Measurements from ENCODE around the gene LRP1B. TPM values are rescaled to one million over a fixed set of nuclear protein-coding genes. Genes with fewer than 3 reads are reported as not detected.

LRP1B gene
- total RNA-seq, 1 experiment from 2014 or later, result 0.17 TPM

DNA sequence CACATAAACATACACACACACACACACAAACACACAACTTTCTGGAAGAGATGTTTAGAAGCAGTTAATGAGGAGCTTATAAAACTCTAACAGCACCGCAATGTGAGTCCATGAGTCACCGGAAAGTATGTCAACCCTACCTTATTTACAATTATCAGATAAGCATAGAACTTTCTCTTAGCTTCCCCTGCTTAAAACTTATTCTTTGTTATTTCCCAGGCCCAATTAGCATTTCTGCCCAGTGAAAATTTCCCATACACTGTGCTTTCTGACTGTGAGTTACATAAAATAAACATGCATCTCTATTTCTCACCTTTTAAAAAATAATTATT is 737.6 kb downstream of the LRP1B start:
- DNase-seq, result no peak
- Histone ChIP-seq H3K27me3 (ENCODE audit: control insufficient read depth, insufficient read depth, low read length) (no peaks in the 10 kb centered on the region), H3K36me3 (replicated peaks; ENCODE audit: control insufficient read depth, insufficient read depth, low read length) (no peaks in the 10 kb centered on the region), H3K4me3 (ENCODE audit: insufficient read depth, low read depth, low read length) (no peak overlapping the region)

GRCh38 chr2:141392517-141393213 is 738.2 kb downstream of the LRP1B start:
- no peaks in the 10 kb centered on the region for H3K36me3 ChIP-seq (replicated peaks; ENCODE audit: control insufficient read depth, insufficient read depth, low read length)
- no peak for DNase-seq

GRCh38 chr2:141386168-141386567 is 744.6 kb downstream of the LRP1B start:
- Histone ChIP-seq H3K36me3 (replicated peaks; ENCODE audit: control insufficient read depth, insufficient read depth, low read length) (no peaks in the 10 kb centered on the region), H3K27me3 (ENCODE audit: control insufficient read depth, insufficient read depth, low read length) (no peaks in the 10 kb centered on the region), H3K4me3 (ENCODE audit: insufficient read depth, low read depth, low read length) (no peak overlapping the region)
- no peak for DNase-seq

More at GRCh38 chr2:141392517-141393213, 738.2 kb downstream of the LRP1B start:
- no peaks in the 10 kb centered on the region for H3K27me3 ChIP-seq (ENCODE audit: control insufficient read depth, insufficient read depth, low read length)
- no peak overlapping the region for H3K4me3 ChIP-seq (ENCODE audit: insufficient read depth, low read depth, low read length)

GRCh38 chr2:141384676-141385075 is 746.1 kb downstream of the LRP1B start:
- DNase-seq, result no peak
- H3K36me3 ChIP-seq (replicated peaks; ENCODE audit: control insufficient read depth, insufficient read depth, low read length), result no peaks in the 10 kb centered on the region
- H3K27me3 ChIP-seq (ENCODE audit: control insufficient read depth, insufficient read depth, low read length), result no peaks in the 10 kb centered on the region
- H3K4me3 ChIP-seq (ENCODE audit: insufficient read depth, low read depth, low read length), result no peak overlapping the region

GRCh38 chr2:141381946-141382345 is 748.9 kb downstream of the LRP1B start:
- DNase-seq, result no peak
- no peaks in the 10 kb centered on the region for H3K36me3 ChIP-seq (replicated peaks; ENCODE audit: control insufficient read depth, insufficient read depth, low read length)
- no peaks in the 10 kb centered on the region for H3K27me3 ChIP-seq (ENCODE audit: control insufficient read depth, insufficient read depth, low read length)
- H3K4me3 ChIP-seq (ENCODE audit: insufficient read depth, low read depth, low read length), result no peak overlapping the region

GRCh38 chr2:141380008-141380979 is 750.5 kb downstream of the LRP1B start:
- H3K36me3 ChIP-seq (replicated peaks; ENCODE audit: control insufficient read depth, insufficient read depth, low read length), result no peaks in the 10 kb centered on the region
- no peak for DNase-seq
- H3K27me3 ChIP-seq (ENCODE audit: control insufficient read depth, insufficient read depth, low read length), result no peaks in the 10 kb centered on the region
- H3K4me3 ChIP-seq (ENCODE audit: insufficient read depth, low read depth, low read length), result no peak overlapping the region

GRCh38 chr2:141364821-141365220 is 766.0 kb downstream of the LRP1B start:
- no peaks in the 10 kb centered on the region for H3K27me3 ChIP-seq (ENCODE audit: control insufficient read depth, insufficient read depth, low read length)
- no peak overlapping the region for H3K4me3 ChIP-seq (ENCODE audit: insufficient read depth, low read depth, low read length)
- no peaks in the 10 kb centered on the region for H3K36me3 ChIP-seq (replicated peaks; ENCODE audit: control insufficient read depth, insufficient read depth, low read length)
- no peak for DNase-seq

DNA sequence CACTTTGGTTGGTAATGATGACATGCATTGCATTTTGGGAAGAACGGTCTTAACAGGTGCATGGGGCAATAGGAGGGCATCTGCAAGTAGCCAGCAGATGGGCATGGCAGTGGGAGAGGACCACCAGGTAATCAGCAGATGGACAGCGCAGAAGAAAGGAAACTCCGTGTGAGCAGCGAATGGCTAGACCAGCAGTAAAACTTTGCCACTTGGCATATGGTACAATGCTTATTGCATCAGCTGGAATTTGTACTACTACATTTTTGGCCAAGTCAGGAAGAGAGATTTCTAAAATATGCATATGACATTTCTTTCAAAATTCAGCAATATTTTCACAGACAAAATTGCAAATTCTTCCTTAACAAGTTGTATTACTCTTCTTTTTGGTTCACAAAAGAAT is 768.5 kb downstream of the LRP1B start:
- no peak for DNase-seq
- Histone ChIP-seq H3K36me3 (replicated peaks; ENCODE audit: control insufficient read depth, insufficient read depth, low read length) (no peaks in the 10 kb centered on the region), H3K4me3 (ENCODE audit: insufficient read depth, low read depth, low read length) (no peak overlapping the region), H3K27me3 (ENCODE audit: control insufficient read depth, insufficient read depth, low read length) (no peaks in the 10 kb centered on the region)

DNA sequence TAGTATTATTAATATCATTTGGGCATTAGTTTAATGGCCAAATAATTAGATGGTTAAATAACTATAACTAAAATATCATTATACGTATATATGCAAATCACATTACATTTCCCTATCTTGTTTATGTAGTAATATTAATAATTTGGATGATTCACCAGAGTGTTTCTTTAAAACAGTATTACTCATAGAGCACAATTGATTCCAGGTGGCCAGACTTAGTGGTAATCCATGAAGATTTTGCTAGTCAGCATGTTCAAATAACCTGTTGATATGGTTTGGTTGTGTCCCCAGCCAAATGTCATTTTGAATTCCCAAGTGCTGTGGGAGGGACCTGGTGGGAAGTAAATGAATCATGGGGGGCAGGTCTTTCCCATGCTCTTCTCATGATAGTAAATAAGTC is 782.3 kb downstream of the LRP1B start:
- no peaks in the 10 kb centered on the region for H3K27me3 ChIP-seq (ENCODE audit: control insufficient read depth, insufficient read depth, low read length)
- no peak for DNase-seq
- no peaks in the 10 kb centered on the region for H3K36me3 ChIP-seq (replicated peaks; ENCODE audit: control insufficient read depth, insufficient read depth, low read length)
- no peak overlapping the region for H3K4me3 ChIP-seq (ENCODE audit: insufficient read depth, low read depth, low read length)

- H3K36me3 ChIP-seq (replicated peaks; ENCODE audit: control insufficient read depth, insufficient read depth, low read length), result no peaks in the 10 kb centered on the region
- no peak overlapping the region for H3K4me3 ChIP-seq (ENCODE audit: insufficient read depth, low read depth, low read length)
- no peaks in the 10 kb centered on the region for H3K27me3 ChIP-seq (ENCODE audit: control insufficient read depth, insufficient read depth, low read length)
- no peak for DNase-seq
These were observed 789.4 kb downstream of the LRP1B start for GRCh38 chr2:141341444-141341843.

DNA sequence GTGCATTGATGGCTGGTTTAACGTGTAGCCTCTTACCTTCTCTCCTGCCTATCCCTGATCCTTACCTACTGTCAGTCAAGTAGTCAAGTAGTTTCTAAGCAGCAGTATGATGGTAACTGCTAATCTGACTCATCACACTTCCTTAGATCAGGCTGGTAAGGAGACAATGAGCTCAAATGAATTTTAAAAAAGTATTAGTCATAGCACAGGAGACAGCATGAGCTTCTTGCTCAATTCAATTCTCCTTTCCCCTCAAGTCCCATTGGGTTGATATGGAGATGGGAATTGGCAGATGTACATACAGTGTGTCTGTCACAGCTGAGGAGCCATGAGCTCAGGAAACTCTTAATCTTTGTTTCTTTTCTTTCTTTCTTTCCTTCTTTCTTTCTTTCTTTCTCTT is 799.7 kb downstream of the LRP1B start:
- no peak overlapping the region for H3K4me3 ChIP-seq (ENCODE audit: insufficient read depth, low read depth, low read length)
- no peak for DNase-seq
- H3K36me3 ChIP-seq (replicated peaks; ENCODE audit: control insufficient read depth, insufficient read depth, low read length), result no peaks in the 10 kb centered on the region
- no peaks in the 10 kb centered on the region for H3K27me3 ChIP-seq (ENCODE audit: control insufficient read depth, insufficient read depth, low read length)

DNA sequence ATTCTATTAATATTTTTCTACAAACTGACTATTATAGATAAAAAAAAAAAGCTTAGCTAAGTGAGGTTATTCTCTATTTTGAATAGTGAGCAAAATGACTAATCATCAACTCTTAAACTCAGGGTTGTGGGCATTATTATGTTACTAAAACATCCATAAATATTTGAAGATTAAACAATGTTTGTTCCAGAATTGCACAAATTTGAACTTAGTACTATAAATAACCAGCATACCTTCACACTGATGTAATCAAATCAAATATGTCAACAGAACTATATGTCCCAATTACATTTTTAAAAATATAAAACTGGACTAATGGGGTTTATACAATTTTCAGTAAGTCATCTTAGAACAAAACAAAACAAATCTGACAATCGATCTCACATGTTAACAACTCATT is 800.9 kb downstream of the LRP1B start:
- Histone ChIP-seq H3K36me3 (replicated peaks; ENCODE audit: control insufficient read depth, insufficient read depth, low read length) (no peaks in the 10 kb centered on the region), H3K27me3 (ENCODE audit: control insufficient read depth, insufficient read depth, low read length) (no peaks in the 10 kb centered on the region), H3K4me3 (ENCODE audit: insufficient read depth, low read depth, low read length) (no peak overlapping the region)
- DNase-seq, result no peak

- no peak for DNase-seq
- no peak overlapping the region for H3K4me3 ChIP-seq (ENCODE audit: insufficient read depth, low read depth, low read length)
- H3K36me3 ChIP-seq (replicated peaks; ENCODE audit: control insufficient read depth, insufficient read depth, low read length), result no peaks in the 10 kb centered on the region
- no peaks in the 10 kb centered on the region for H3K27me3 ChIP-seq (ENCODE audit: control insufficient read depth, insufficient read depth, low read length)
These were observed 807.2 kb downstream of the LRP1B start for GRCh38 chr2:141323571-141323970.

GRCh38 chr2:141317986-141318385 is 812.8 kb downstream of the LRP1B start:
- Histone ChIP-seq H3K4me3 (ENCODE audit: insufficient read depth, low read depth, low read length) (no peak overlapping the region), H3K36me3 (replicated peaks; ENCODE audit: control insufficient read depth, insufficient read depth, low read length) (no peaks in the 10 kb centered on the region), H3K27me3 (ENCODE audit: control insufficient read depth, insufficient read depth, low read length) (no peaks in the 10 kb centered on the region)
- DNase-seq, result no peak

- no peak for DNase-seq
- no peaks in the 10 kb centered on the region for H3K36me3 ChIP-seq (replicated peaks; ENCODE audit: control insufficient read depth, insufficient read depth, low read length)
- no peak overlapping the region for H3K4me3 ChIP-seq (ENCODE audit: insufficient read depth, low read depth, low read length)
- no peaks in the 10 kb centered on the region for H3K27me3 ChIP-seq (ENCODE audit: control insufficient read depth, insufficient read depth, low read length)
These were observed 814.2 kb downstream of the LRP1B start for GRCh38 chr2:141316606-141317005.

All from H7 (cell line).